ENCODE results near the gene ACIN1. TPM values are rescaled to one million over a fixed set of nuclear protein-coding genes. Genes with fewer than 3 reads are reported as not detected.

The ACIN1 gene
- total and polyA plus RNA-seq, 10 of the 15 experiments (the other 5 are each of a cell fraction or from before 2014, with no cell fraction given): 4.3 to 148 (median 93.4) TPM

DNA sequence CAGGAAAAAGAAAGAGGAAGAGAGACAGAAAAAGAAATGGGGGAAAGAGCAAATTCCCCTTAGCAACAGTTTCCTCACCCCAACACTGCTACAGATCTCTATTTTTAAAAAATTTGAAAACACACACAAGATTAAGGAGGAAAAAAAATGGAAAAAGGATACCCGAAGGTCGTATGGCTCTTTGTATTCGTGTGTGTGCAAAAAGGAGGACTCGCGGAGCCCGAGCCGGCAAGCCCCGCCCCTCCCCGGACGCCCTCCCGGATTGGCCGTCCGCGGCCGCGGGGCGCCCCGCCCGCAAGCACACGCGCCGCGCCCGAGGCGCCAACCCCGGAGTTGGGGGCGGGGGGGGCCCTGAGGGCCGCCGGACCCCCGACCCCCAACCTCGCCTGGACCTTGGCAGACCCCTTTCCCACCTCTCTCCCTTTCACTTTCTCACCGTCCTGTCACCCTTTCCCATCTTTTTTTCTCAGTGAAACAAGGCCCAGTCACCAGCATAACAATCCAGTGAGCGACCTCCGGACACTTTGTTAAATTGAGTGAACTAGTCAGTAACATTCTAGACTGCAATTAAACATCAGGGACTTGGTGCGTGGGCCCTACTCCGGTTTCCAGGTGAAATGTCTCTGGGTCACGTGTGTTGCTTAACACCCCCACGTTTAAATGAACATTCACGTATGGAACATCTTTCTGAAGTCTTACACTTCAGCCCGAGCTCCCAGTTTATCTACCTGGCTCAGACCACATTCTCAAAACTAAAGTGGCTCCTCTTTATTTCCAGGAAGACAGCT is 84.8 kb downstream of the ACIN1 start, which contains the start of gene C14orf93 (continued):
- no peak for TF ChIP-seq SMAD1 (IDR thresholded peaks at IDR 0.05; ENCODE audit: low read depth, partially characterized antibody)
- no peak for TF ChIP-seq SRF (IDR thresholded peaks at IDR 0.05; ENCODE audit: low read depth in 2 of 2, low read length in 2 of 2)
- TF ChIP-seq, protein P1, sequence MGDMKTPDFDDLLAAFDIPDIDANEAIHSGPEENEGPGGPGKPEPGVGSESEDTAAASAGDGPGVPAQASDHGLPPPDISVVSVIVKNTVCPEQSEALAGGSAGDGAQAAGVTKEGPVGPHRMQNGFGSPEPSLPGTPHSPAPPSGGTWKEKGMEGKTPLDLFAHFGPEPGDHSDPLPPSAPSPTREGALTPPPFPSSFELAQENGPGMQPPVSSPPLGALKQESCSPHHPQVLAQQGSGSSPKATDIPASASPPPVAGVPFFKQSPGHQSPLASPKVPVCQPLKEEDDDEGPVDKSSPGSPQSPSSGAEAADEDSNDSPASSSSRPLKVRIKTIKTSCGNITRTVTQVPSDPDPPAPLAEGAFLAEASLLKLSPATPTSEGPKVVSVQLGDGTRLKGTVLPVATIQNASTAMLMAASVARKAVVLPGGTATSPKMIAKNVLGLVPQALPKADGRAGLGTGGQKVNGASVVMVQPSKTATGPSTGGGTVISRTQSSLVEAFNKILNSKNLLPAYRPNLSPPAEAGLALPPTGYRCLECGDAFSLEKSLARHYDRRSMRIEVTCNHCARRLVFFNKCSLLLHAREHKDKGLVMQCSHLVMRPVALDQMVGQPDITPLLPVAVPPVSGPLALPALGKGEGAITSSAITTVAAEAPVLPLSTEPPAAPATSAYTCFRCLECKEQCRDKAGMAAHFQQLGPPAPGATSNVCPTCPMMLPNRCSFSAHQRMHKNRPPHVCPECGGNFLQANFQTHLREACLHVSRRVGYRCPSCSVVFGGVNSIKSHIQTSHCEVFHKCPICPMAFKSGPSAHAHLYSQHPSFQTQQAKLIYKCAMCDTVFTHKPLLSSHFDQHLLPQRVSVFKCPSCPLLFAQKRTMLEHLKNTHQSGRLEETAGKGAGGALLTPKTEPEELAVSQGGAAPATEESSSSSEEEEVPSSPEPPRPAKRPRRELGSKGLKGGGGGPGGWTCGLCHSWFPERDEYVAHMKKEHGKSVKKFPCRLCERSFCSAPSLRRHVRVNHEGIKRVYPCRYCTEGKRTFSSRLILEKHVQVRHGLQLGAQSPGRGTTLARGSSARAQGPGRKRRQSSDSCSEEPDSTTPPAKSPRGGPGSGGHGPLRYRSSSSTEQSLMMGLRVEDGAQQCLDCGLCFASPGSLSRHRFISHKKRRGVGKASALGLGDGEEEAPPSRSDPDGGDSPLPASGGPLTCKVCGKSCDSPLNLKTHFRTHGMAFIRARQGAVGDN (IDR thresholded peaks at IDR 0.05): peak; percentile 69
- TF ChIP-seq, protein P2, sequence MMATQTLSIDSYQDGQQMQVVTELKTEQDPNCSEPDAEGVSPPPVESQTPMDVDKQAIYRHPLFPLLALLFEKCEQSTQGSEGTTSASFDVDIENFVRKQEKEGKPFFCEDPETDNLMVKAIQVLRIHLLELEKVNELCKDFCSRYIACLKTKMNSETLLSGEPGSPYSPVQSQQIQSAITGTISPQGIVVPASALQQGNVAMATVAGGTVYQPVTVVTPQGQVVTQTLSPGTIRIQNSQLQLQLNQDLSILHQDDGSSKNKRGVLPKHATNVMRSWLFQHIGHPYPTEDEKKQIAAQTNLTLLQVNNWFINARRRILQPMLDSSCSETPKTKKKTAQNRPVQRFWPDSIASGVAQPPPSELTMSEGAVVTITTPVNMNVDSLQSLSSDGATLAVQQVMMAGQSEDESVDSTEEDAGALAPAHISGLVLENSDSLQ (IDR thresholded peaks at IDR 0.05): no peak; the same call in 1 of the 2 replicates
- no peak for TF ChIP-seq CREB1 (IDR thresholded peaks at IDR 0.05; ENCODE audit: low read depth)
- TF ChIP-seq NFYB (IDR thresholded peaks at IDR 0.05; ENCODE audit: insufficient read depth, low read depth, low read length): peak; percentile 60; the same call in 1 of the 2 replicates
- TF ChIP-seq IRF4 (IDR thresholded peaks at IDR 0.05; ENCODE audit: low read depth, low read length): no peak
- TF ChIP-seq TCF12 (IDR thresholded peaks at IDR 0.05; ENCODE audit: low read depth, low read length): 0 out of 2 replicates have a peak, but pooled peaks have one; percentile 18
- TF ChIP-seq NR2F1 (conservative IDR thresholded peaks at IDR 0.05): peak; percentile 31; the same call in 1 of the 2 replicates
- TF ChIP-seq, protein P3, sequence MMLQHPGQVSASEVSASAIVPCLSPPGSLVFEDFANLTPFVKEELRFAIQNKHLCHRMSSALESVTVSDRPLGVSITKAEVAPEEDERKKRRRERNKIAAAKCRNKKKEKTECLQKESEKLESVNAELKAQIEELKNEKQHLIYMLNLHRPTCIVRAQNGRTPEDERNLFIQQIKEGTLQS (IDR thresholded peaks at IDR 0.05; ENCODE audit: borderline replicate concordance, extremely low read depth, low read depth, low read length): no peak
- peak; percentile 42; the same call in 1 of the 2 replicates for TF ChIP-seq CHD2 (IDR thresholded peaks at IDR 0.05; ENCODE audit: borderline replicate concordance, low read depth, low read length)
- TF ChIP-seq, protein P4, sequence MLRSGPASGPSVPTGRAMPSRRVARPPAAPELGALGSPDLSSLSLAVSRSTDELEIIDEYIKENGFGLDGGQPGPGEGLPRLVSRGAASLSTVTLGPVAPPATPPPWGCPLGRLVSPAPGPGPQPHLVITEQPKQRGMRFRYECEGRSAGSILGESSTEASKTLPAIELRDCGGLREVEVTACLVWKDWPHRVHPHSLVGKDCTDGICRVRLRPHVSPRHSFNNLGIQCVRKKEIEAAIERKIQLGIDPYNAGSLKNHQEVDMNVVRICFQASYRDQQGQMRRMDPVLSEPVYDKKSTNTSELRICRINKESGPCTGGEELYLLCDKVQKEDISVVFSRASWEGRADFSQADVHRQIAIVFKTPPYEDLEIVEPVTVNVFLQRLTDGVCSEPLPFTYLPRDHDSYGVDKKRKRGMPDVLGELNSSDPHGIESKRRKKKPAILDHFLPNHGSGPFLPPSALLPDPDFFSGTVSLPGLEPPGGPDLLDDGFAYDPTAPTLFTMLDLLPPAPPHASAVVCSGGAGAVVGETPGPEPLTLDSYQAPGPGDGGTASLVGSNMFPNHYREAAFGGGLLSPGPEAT (IDR thresholded peaks at IDR 0.05; ENCODE audit: low read depth): peak; percentile 30; the same call in 1 of the 2 replicates
- TF ChIP-seq RELA (IDR thresholded peaks at IDR 0.05; ENCODE audit: borderline replicate concordance, partially characterized antibody): peak; percentile 9
- TF ChIP-seq, protein P5, sequence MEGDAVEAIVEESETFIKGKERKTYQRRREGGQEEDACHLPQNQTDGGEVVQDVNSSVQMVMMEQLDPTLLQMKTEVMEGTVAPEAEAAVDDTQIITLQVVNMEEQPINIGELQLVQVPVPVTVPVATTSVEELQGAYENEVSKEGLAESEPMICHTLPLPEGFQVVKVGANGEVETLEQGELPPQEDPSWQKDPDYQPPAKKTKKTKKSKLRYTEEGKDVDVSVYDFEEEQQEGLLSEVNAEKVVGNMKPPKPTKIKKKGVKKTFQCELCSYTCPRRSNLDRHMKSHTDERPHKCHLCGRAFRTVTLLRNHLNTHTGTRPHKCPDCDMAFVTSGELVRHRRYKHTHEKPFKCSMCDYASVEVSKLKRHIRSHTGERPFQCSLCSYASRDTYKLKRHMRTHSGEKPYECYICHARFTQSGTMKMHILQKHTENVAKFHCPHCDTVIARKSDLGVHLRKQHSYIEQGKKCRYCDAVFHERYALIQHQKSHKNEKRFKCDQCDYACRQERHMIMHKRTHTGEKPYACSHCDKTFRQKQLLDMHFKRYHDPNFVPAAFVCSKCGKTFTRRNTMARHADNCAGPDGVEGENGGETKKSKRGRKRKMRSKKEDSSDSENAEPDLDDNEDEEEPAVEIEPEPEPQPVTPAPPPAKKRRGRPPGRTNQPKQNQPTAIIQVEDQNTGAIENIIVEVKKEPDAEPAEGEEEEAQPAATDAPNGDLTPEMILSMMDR (IDR thresholded peaks at IDR 0.05 in 2 of 3, conservative IDR thresholded peaks at IDR 0.05 in 1 of 3; ENCODE audit: control insufficient read depth in 2 of 3, extremely low read depth in 1 of 3, insufficient read depth in 1 of 3, low read depth in 3 of 3, low read length in 3 of 3): no peak
- TF ChIP-seq KAT2A (conservative IDR thresholded peaks at IDR 0.05; ENCODE audit: control insufficient read depth, low read depth, low read length): no peak
- TF ChIP-seq EGR1 (IDR thresholded peaks at IDR 0.05; ENCODE audit: borderline replicate concordance in 1 of 2, low read depth in 2 of 2, low read length in 2 of 2): no peak
- TF ChIP-seq RFX5 (IDR thresholded peaks at IDR 0.05; ENCODE audit: low read depth, low read length): peak; percentile 47; the same call in 1 of the 2 replicates
- TF ChIP-seq CBFB (IDR thresholded peaks at IDR 0.05; ENCODE audit: low read depth): no peak

Measured in GM12878 (cell line).